PC-3 (cell line): ENCODE results near the gene DICER1. TPM values are rescaled to one million over a fixed set of nuclear protein-coding genes. Genes with fewer than 3 reads are reported as not detected.

Experiments
- ATAC-seq: fragments of 200-7000 bp; cut with Tn5 transposase; 2 replicates; pipeline ENCODE4 v1.9.1; 2020; ENCODE audit warnings: mild to moderate bottlenecking, moderate library complexity
- BruUV-seq: library from RNA; stranded (reverse); fragments of 400-500 nt; replicated peaks from 2 replicates; lab custom pipeline; 2021; lab: Mats Ljungman, UMichigan
- CTCF ChIA-PET: fragments of 300-600 bp; sonication (Branson Sonifier 250); formaldehyde crosslinking; loops from one replicate; lab custom pipeline; 2022; ENCODE audit warnings: antibody characterized with exemption; lab: Charles Lee
- POLR2A ChIA-PET: fragments of 300-600 bp; sonication (Branson Sonifier 250); formaldehyde crosslinking; loops from one replicate; lab custom pipeline; 2022; ENCODE audit warnings: antibody characterized with exemption; ENCODE audit not compliant: unreplicated experiment; lab: Charles Lee
- DNase-seq: peaks from one replicate; pipeline ENCODE4 v3.0.0-alpha.2; 2015
- H2AFZ ChIP-seq: fragments of 300-600 bp; sonication (generic); 2 replicates; pipeline ENCODE4 v1.6.0; 2016; ENCODE audit warnings: antibody characterized with exemption, low read length
- H3F3A ChIP-seq: fragments of 300-600 bp; sonication (generic); one replicate; pipeline ENCODE4 v1.6.0; 2017; ENCODE audit warnings: antibody characterized with exemption, low read length, control low read depth, mild to moderate bottlenecking; ENCODE audit not compliant: unreplicated experiment
- H3K27ac ChIP-seq: fragments of 300-600 bp; sonication (generic); 2 replicates; pipeline ENCODE4 v1.5.1; 2016; ENCODE audit warnings: mild to moderate bottlenecking, low read length
- H3K27me3 ChIP-seq: fragments of 300-600 bp; sonication (generic); 2 replicates; pipeline ENCODE4 v1.6.1; 2016; ENCODE audit warnings: low read length, mixed read lengths
- H3K36me3 ChIP-seq: fragments of 300-600 bp; sonication (generic); 2 replicates; pipeline ENCODE4 v1.6.1; 2016; ENCODE audit warnings: low read depth, mixed run types, low read length, mixed read lengths
- H3K4me1 ChIP-seq: fragments of 300-600 bp; sonication (generic); 2 replicates; pipeline ENCODE4 v1.5.1; 2016; ENCODE audit warnings: low read length; ENCODE audit not compliant: insufficient read depth
- H3K4me2 ChIP-seq: fragments of 300-600 bp; sonication (generic); 2 replicates; pipeline ENCODE4 v1.6.0; 2016; ENCODE audit warnings: low read length
- H3K4me3 ChIP-seq: fragments of 300-600 bp; sonication (generic); 2 replicates; pipeline ENCODE4 v1.5.1; 2016; ENCODE audit warnings: mild to moderate bottlenecking, low read length, mixed read lengths
- H3K79me2 ChIP-seq: fragments of 300-600 bp; sonication (generic); 2 replicates; pipeline ENCODE4 v1.6.1; 2017; ENCODE audit warnings: low read length, mixed read lengths
- H3K9ac ChIP-seq: fragments of 300-600 bp; sonication (generic); 2 replicates; pipeline ENCODE4 v1.6.0; 2016; ENCODE audit warnings: mild to moderate bottlenecking, low read length
- H3K9me2 ChIP-seq: fragments of 300-600 bp; sonication (generic); replicated peaks from 2 replicates; pipeline ENCODE4 v1.6.1; 2016; ENCODE audit warnings: mixed run types, low read length, mixed read lengths
- H3K9me3 ChIP-seq: fragments of 300-600 bp; sonication (generic); 2 replicates; pipeline ENCODE4 v1.6.1; 2016; ENCODE audit warnings: low read length, mixed read lengths
- H4K20me1 ChIP-seq: fragments of 300-600 bp; sonication (generic); 2 replicates; pipeline ENCODE4 v1.6.1; 2016; ENCODE audit warnings: low read length, mixed read lengths
- EZH2 ChIP-seq: fragments of 300-600 bp; sonication (generic); IDR thresholded peaks from one replicate; pipeline ENCODE4 v1.6.1; 2017; ENCODE audit warnings: antibody characterized with exemption, mild to moderate bottlenecking, low read length; ENCODE audit not compliant: unreplicated experiment
- EZH2phosphoT487 ChIP-seq: fragments of 300-600 bp; sonication (generic); IDR thresholded peaks from 2 replicates; pipeline ENCODE4 v1.6.1; 2018; ENCODE audit warnings: mild to moderate bottlenecking, antibody characterized with exemption, low read length, borderline replicate concordance
- intact Hi-C: fragments of 100-400 bp; cut with micrococcal nuclease; formaldehyde crosslinking; loops from 2 replicates; pipeline ENCODE4 v1.9.0; 2023
- total RNA-seq: library from RNA; depleted of rRNA; stranded (reverse); fragments of >200 nt; gene quantifications from 2 replicates; pipeline ENCODE4 v1.2.3, GENCODE V29; 2014
- TF ChIP-seq, protein P1 (sequence below): fragments of 300-600 bp; sonication (generic); conservative IDR thresholded peaks from 2 replicates; pipeline ENCODE4 v1.5.1; 2017; ENCODE audit warnings: antibody characterized with exemption, low read depth, mild to moderate bottlenecking, low read length

DICER1 gene
- total RNA-seq, 1 experiment from 2014 or later: 29.9 TPM

GRCh38 chr14:95127531-95127911, 29.8 kb downstream of the DICER1 start:
- H3K9ac ChIP-seq: no peak overlapping the region
- H3K27me3 ChIP-seq: no peaks in the 10 kb centered on the region
- ChIA-PET CTCF (no interaction called here), POLR2A (no interaction called here)
- DNase-seq (no peak), ATAC-seq (no peak)
- no peak overlapping the region for H3K27ac ChIP-seq
- H3F3A ChIP-seq: no peaks in the 10 kb centered on the region
- H2AFZ ChIP-seq: no peak overlapping the region
- H3K4me3 ChIP-seq: no peak overlapping the region
- no peaks in the 10 kb centered on the region for H3K9me3 ChIP-seq
- H3K4me2 ChIP-seq: no peak overlapping the region
- intact Hi-C loops: no loop called here
- no peaks in the 10 kb centered on the region for H3K9me2 ChIP-seq
- no peaks in the 10 kb centered on the region for H4K20me1 ChIP-seq
- H3K79me2 ChIP-seq: no peaks in the 10 kb centered on the region
- no TSS peak for BruUV-seq
- TF ChIP-seq, protein P1, sequence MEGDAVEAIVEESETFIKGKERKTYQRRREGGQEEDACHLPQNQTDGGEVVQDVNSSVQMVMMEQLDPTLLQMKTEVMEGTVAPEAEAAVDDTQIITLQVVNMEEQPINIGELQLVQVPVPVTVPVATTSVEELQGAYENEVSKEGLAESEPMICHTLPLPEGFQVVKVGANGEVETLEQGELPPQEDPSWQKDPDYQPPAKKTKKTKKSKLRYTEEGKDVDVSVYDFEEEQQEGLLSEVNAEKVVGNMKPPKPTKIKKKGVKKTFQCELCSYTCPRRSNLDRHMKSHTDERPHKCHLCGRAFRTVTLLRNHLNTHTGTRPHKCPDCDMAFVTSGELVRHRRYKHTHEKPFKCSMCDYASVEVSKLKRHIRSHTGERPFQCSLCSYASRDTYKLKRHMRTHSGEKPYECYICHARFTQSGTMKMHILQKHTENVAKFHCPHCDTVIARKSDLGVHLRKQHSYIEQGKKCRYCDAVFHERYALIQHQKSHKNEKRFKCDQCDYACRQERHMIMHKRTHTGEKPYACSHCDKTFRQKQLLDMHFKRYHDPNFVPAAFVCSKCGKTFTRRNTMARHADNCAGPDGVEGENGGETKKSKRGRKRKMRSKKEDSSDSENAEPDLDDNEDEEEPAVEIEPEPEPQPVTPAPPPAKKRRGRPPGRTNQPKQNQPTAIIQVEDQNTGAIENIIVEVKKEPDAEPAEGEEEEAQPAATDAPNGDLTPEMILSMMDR: no peak
- TF ChIP-seq EZH2: no peak
- TF ChIP-seq EZH2phosphoT487: no peak
- 0 out of 2 replicates have a peak, but pooled peaks cover 2% of the 10 kb centered on the region for H3K4me1 ChIP-seq
- peaks cover 37% of the 10 kb centered on the region for H3K36me3 ChIP-seq

GRCh38 chr14:95126906-95127530, 30.3 kb downstream of the DICER1 start:
- BruUV-seq: no TSS peak
- intact Hi-C loops: no loop called here
- no peaks in the 10 kb centered on the region for H3K9me2 ChIP-seq
- no peak overlapping the region for H3K4me3 ChIP-seq
- H3K79me2 ChIP-seq: no peaks in the 10 kb centered on the region
- ChIA-PET POLR2A (no interaction called here), CTCF (no interaction called here)
- no peaks in the 10 kb centered on the region for H3K9me3 ChIP-seq
- H3K27ac ChIP-seq: no peak overlapping the region
- 0 out of 2 replicates have a peak, but pooled peaks cover 6% of the 10 kb centered on the region for H3K4me1 ChIP-seq
- H3K27me3 ChIP-seq: no peaks in the 10 kb centered on the region
- no peaks in the 10 kb centered on the region for H3F3A ChIP-seq
- no peak overlapping the region for H3K9ac ChIP-seq
- ATAC-seq (no peak), DNase-seq (no peak)
- H3K4me2 ChIP-seq: no peak overlapping the region
- H4K20me1 ChIP-seq: no peaks in the 10 kb centered on the region
- H2AFZ ChIP-seq: no peak overlapping the region
- peaks cover 32% of the 10 kb centered on the region for H3K36me3 ChIP-seq
- TF ChIP-seq, protein P1: no peak
- TF ChIP-seq EZH2: no peak

GRCh38 chr14:95125915-95126314, 31.4 kb downstream of the DICER1 start:
- Histone ChIP-seq H3K9me2 (no peaks in the 10 kb centered on the region), H3K9me3 (no peaks in the 10 kb centered on the region), H3K79me2 (0 out of 2 replicates have a peak, but pooled peaks cover 6% of the 10 kb centered on the region), H2AFZ (no peak overlapping the region), H3F3A (no peaks in the 10 kb centered on the region), H3K4me2 (no peak overlapping the region), H3K4me3 (no peak overlapping the region), H3K27ac (no peak overlapping the region), H3K4me1 (peaks cover 6% of the 10 kb centered on the region; the same call in 1 of the 2 replicates), H3K36me3 (peaks cover 32% of the 10 kb centered on the region), H3K9ac (no peak overlapping the region), H3K27me3 (no peaks in the 10 kb centered on the region), H4K20me1 (no peaks in the 10 kb centered on the region)
- CTCF ChIA-PET: no interaction called here
- TF ChIP-seq EZH2phosphoT487 (no peak), EZH2 (no peak)
- TF ChIP-seq, protein P1: no peak
- POLR2A ChIA-PET: no interaction called here
- BruUV-seq: no TSS peak
- DNase-seq (no peak), ATAC-seq (no peak)
- intact Hi-C loops: no loop called here
